ENCODE results near the gene SKAP2. TPM values are rescaled to one million over a fixed set of nuclear protein-coding genes. Genes with fewer than 3 reads are reported as not detected.
A peak's percentile ranks its signal among the peaks of the same experiment; 100 is the strongest.

Gene SKAP2
- total RNA-seq, result 1 to 10 TPM; 7.0 to 8.1 TPM

DNA sequence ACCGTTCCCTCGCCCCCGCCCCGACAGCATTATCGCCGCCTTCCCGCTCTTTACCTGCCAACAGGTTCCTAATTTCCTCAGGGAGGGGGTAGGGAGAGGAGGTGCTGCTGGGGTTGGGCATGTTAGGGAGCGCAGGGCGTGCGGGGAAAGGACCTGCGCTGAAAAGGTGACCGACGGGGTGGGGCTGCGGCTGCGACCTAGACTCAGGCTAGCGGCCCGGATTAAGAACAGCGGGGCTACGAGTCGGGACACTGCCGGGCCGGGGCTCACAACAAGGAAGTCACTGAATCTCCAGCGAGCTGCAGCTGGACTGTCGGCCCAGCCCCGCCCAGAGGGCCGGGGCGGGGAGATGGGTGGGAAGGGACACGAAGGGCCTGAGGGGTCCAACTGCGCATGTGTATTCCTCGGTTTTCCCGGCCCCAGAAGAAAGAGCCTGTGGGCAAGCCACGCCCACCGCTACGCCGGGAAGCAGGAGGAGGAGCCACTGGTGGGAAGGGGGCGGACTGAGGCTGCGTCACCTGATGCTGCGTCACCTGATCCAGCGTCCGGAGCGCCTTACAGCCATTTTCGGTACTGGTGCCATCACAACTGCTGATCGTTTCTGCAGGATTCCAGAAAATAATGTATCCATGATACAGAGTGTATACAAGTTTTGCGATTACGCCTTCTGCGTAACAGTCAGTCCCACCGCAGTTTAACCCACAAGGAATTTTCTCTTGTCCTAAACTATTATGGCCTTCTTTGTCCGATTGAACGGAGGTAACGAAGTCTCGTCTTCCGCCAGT lies at the start of gene SKAP2:
Gene SKAP2 (minus strand): TSS at position 282 of the 785 bp plus-strand sequence. CDS start 161 bp downstream, at position 121.
- no peak for TF ChIP-seq CTCF (IDR thresholded peaks at IDR 0.05)
- Mint-ChIP-seq H3K4me1 (ENCODE audit: low read depth) (peaks cover 15% of the 10 kb centered on the region), H3K9me3 (peaks cover 3% of the 10 kb centered on the region), H3K27ac (peak within 1 kb of the TSS; percentile 83), H3K36me3 (ENCODE audit: low read depth) (peaks cover 4% of the 10 kb centered on the region), H3K27me3 (peaks cover 38% of the 10 kb centered on the region), H3K4me3 (peak within 1 kb of the TSS; percentile 86)
- ATAC-seq (peak; percentile 94), DNase-seq (peak; percentile 92)
- intact Hi-C loops (cut with micrococcal nuclease), result no loop called here
- POLR2A ChIA-PET, result no interaction called here
- CTCF ChIA-PET, result no interaction called here

- Mint-ChIP-seq H3K36me3 (ENCODE audit: low read depth) (no peaks in the 10 kb centered on the region), H3K4me3 (no peak overlapping the region), H3K27ac (no peak overlapping the region), H3K4me1 (ENCODE audit: low read depth) (no peaks in the 10 kb centered on the region), H3K9me3 (no peaks in the 10 kb centered on the region), H3K27me3 (peaks cover 3% of the 10 kb centered on the region)
- DNase-seq (no peak), ATAC-seq (no peak)
- intact Hi-C loops (cut with micrococcal nuclease), result no loop called here
- ChIA-PET CTCF (no interaction called here), POLR2A (no interaction called here)
- no peak for TF ChIP-seq CTCF (IDR thresholded peaks at IDR 0.05)
These were observed 48.6 kb upstream of the SKAP2 start for GRCh38 chr7:26912933-26913536.

GRCh38 chr7:26912338-26912737 lies 47.9 kb upstream of the SKAP2 start:
- H3K4me1 Mint-ChIP-seq (ENCODE audit: low read depth), result no peaks in the 10 kb centered on the region
- no peaks in the 10 kb centered on the region for H3K9me3 Mint-ChIP-seq
- DNase-seq (no peak), ATAC-seq (no peak)
- ChIA-PET POLR2A (no interaction called here), CTCF (no interaction called here)
- H3K4me3 Mint-ChIP-seq, result no peak overlapping the region
- no peaks in the 10 kb centered on the region for H3K36me3 Mint-ChIP-seq (ENCODE audit: low read depth)
- intact Hi-C loops (cut with micrococcal nuclease), result no loop called here
- no peak for TF ChIP-seq CTCF (IDR thresholded peaks at IDR 0.05)
- H3K27ac Mint-ChIP-seq, result no peak overlapping the region
- peaks cover 1% of the 10 kb centered on the region for H3K27me3 Mint-ChIP-seq

GRCh38 chr7:26910221-26910620 lies 45.8 kb upstream of the SKAP2 start:
- ChIA-PET POLR2A (no interaction called here), CTCF (no interaction called here)
- no peaks in the 10 kb centered on the region for H3K9me3 Mint-ChIP-seq
- H3K36me3 Mint-ChIP-seq (ENCODE audit: low read depth), result no peaks in the 10 kb centered on the region
- H3K27ac Mint-ChIP-seq, result no peak overlapping the region
- ATAC-seq, result no peak
- TF ChIP-seq CTCF (IDR thresholded peaks at IDR 0.05), result no peak
- no peaks in the 10 kb centered on the region for H3K4me1 Mint-ChIP-seq (ENCODE audit: low read depth)
- intact Hi-C loops (cut with micrococcal nuclease), result no loop called here
- no peak for DNase-seq
- no peak overlapping the region for H3K4me3 Mint-ChIP-seq
- H3K27me3 Mint-ChIP-seq, result peaks cover 2% of the 10 kb centered on the region

DNA sequence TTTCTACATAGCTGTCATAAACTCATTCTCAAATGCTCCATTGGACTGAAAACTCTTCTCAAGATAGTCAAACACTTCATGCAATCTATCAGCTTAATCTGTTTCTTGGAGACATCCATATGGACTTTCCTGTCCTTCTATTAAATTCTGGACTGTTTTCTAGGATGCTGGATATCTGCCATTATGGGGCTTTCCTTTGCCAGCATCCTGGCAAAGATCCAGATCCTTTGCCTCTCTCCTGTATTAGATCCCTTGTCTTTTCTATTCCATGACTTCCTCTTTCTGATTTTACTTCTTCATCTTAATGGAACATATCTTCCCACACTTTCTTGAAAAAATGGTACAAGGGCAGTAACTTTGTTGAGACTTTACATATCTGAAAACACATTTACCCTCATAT lies 35.9 kb upstream of the SKAP2 start:
- Mint-ChIP-seq H3K27ac (no peak overlapping the region), H3K36me3 (ENCODE audit: low read depth) (no peaks in the 10 kb centered on the region), H3K9me3 (no peaks in the 10 kb centered on the region), H3K4me3 (no peak overlapping the region), H3K27me3 (peaks cover 4% of the 10 kb centered on the region), H3K4me1 (ENCODE audit: low read depth) (no peaks in the 10 kb centered on the region)
- POLR2A ChIA-PET, result no interaction called here
- DNase-seq (no peak), ATAC-seq (no peak)
- no peak for TF ChIP-seq CTCF (IDR thresholded peaks at IDR 0.05)
- intact Hi-C loops (cut with micrococcal nuclease), result no loop called here
- CTCF ChIA-PET, result interaction anchor here (1.1 to 1.8 kb wide), 3 partner anchors 12 to 250 kb away, joined by 3 to 4 read pairs (median 3); no protein-coding TSS in a partner anchor

All from activated CD8-positive, alpha-beta T cell treated with anti-CD3 and anti-CD28 coated beads for 36 hours (primary cell).